Testis (tissue), 3 donors: Measurements from ENCODE around the gene CRPPA. TPM values are rescaled to one million over a fixed set of nuclear protein-coding genes. Genes with fewer than 3 reads are reported as not detected.

Experiments used
- DNase-seq: peaks from one replicate; pipeline ENCODE4 v3.0.0-alpha.2; 2019
- H3K27ac ChIP-seq, 2 donors: fragments of 200-600 bp; sonication (generic); one replicate each; pipeline ENCODE4 v1.5.1; 2019
- H3K27me3 ChIP-seq: fragments of 200-600 bp; sonication (generic); one replicate; pipeline ENCODE4 v1.5.1; 2019
- H3K36me3 ChIP-seq: fragments of 200-600 bp; sonication (generic); one replicate; pipeline ENCODE4 v1.5.1; 2017; ENCODE audit warnings: low read depth; ENCODE audit errors: missing control alignments
- H3K4me1 ChIP-seq: fragments of 200-600 bp; sonication (generic); one replicate; pipeline ENCODE4 v1.5.1; 2019
- H3K4me3 ChIP-seq, 2 donors: fragments of 200-600 bp; sonication (generic); one replicate each; pipeline ENCODE4 v1.5.1; 2017 to 2019
- H3K9me3 ChIP-seq: fragments of 200-600 bp; sonication (generic); one replicate; pipeline ENCODE4 v1.5.1; 2017
- POLR2A ChIP-seq: fragments of 450-650 bp; IDR thresholded peaks from one replicate; pipeline ENCODE4 v1.6.1; 2017; ENCODE audit warnings: antibody characterized with exemption, mild to moderate bottlenecking, moderate library complexity
- WGBS, 2 donors: methylation state at CpG; one replicate each; pipeline ENCODE4 v1.1.5; 2018; 5-methylcytosine and 5-hydroxymethylcytosine counted together
- intact Hi-C: fragments of 100-400 bp; cut with DNase I; formaldehyde crosslinking; loops from one replicate; pipeline ENCODE4 v1.15.1; 2023; ENCODE audit warnings: low total_unique reads
- polyA plus RNA-seq: library from polyadenylated mRNA; stranded (reverse); fragments of 350-450 nt; fragmentation: Illumina TruSeq; extraction: RNeasy Lipid Tissue Mini Kit (QIAGEN cat#74804); gene quantifications from one replicate; pipeline ENCODE4 v1.2.3, GENCODE V29; 2014; ENCODE audit warnings: low read depth, low replicate concordance; ENCODE audit not compliant: insufficient read depth
- total RNA-seq, 2 donors: library from RNA; depleted of rRNA; stranded (reverse); fragments of >200 nt; gene quantifications; one replicate each; pipeline ENCODE4 v1.2.3, GENCODE V29; 2016
- TF ChIP-seq, protein P1 (sequence below), 3 experiments: fragments of 450-650 bp in 2 of 3; fragments of 200-600 bp in 1 of 3; sonication (generic) in 1 of 3; IDR thresholded peaks; one replicate each; pipeline ENCODE4 v1.5.1; 2016 to 2019; ENCODE audit warnings: antibody characterized with exemption in 3 of 3, mild to moderate bottlenecking in 2 of 3, moderate library complexity in 1 of 3

Gene CRPPA
- total and polyA plus RNA-seq, 3 donors from 2014 or later = 1.5 to 3.7 (median 2.1) TPM

DNA sequence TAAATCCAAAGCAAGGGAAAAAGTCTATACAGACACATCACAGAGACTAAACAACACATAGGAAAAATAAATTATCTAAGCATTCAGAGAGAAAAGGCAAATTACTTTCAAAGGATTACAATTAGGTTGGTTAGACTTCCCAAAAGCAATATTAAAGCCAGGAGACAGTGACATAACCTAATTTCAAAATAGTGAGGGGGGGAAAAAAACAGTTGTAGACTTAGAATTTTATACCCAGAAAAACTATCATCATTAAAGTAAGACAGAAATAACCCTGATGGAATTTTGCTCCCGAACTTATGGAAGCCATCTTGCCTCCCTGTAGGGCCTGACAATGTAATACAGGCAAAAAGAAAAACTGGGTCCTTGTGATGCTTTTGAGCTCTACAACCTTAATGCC lies 18.4 kb downstream of the CRPPA start:
- Histone ChIP-seq H3K27me3 (no peaks in the 10 kb centered on the region), H3K27ac (no peak overlapping the region), H3K36me3 (no peaks in the 10 kb centered on the region), H3K9me3 (no peaks in the 10 kb centered on the region), H3K4me1 (no peaks in the 10 kb centered on the region), H3K4me3 (no peak overlapping the region)
- no peak for DNase-seq
- intact Hi-C loops = no loop called here
- TF ChIP-seq, protein P1, sequence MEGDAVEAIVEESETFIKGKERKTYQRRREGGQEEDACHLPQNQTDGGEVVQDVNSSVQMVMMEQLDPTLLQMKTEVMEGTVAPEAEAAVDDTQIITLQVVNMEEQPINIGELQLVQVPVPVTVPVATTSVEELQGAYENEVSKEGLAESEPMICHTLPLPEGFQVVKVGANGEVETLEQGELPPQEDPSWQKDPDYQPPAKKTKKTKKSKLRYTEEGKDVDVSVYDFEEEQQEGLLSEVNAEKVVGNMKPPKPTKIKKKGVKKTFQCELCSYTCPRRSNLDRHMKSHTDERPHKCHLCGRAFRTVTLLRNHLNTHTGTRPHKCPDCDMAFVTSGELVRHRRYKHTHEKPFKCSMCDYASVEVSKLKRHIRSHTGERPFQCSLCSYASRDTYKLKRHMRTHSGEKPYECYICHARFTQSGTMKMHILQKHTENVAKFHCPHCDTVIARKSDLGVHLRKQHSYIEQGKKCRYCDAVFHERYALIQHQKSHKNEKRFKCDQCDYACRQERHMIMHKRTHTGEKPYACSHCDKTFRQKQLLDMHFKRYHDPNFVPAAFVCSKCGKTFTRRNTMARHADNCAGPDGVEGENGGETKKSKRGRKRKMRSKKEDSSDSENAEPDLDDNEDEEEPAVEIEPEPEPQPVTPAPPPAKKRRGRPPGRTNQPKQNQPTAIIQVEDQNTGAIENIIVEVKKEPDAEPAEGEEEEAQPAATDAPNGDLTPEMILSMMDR (IDR thresholded peaks at IDR 0.05) = no peak
- TF ChIP-seq POLR2A = no peak
- 90 to 97% methylated on average over 1 of the region's 1 CpG for WGBS, 2 donors

DNA sequence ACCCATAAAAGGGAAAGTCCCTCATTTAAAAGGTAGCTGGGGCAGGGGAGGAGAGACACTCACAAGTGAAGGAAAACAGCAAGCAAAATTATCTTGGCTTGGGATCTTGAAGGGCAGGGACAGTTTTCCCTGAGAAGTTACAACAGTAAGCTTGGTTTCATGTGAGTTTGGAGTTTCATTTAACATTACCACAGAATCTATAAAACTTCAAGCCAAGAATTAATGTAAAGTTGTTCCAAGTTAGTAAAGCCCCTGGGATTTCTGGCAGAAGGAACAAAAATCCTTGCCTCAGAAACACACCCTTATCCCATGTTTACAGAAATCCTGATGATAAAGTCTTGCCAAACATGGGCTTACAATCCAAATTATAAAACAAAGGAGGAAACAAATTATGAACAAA lies 19.2 kb downstream of the CRPPA start:
- Histone ChIP-seq H3K4me3 (no peak overlapping the region), H3K27ac (no peak overlapping the region), H3K4me1 (no peaks in the 10 kb centered on the region), H3K9me3 (no peaks in the 10 kb centered on the region), H3K27me3 (no peaks in the 10 kb centered on the region), H3K36me3 (no peaks in the 10 kb centered on the region)
- DNase-seq = no peak
- TF ChIP-seq POLR2A = no peak
- TF ChIP-seq, protein P1 (IDR thresholded peaks at IDR 0.05) = no peak
- intact Hi-C loops = no loop called here

DNA sequence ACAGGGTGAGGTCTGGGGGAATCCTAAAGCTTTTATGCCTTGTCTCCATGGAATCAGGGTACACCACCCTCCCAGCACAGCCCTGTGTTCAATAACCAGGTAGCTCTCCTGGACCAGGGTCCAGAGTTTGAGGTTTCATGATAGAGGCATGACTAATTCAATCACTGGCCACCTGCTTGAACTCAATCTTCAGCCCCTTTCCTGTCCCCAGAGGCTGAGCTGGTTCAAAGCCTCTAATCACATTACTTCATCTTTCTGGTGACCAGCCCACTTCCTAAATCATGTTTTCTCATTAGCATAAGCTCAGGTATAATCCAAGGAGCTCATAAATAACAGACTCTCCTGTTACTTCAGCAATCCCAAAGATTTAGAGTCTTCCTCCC lies 20.5 kb downstream of the CRPPA start:
- Histone ChIP-seq H3K27me3 (no peaks in the 10 kb centered on the region), H3K36me3 (no peaks in the 10 kb centered on the region), H3K4me3 (no peak overlapping the region), H3K9me3 (no peaks in the 10 kb centered on the region), H3K4me1 (no peaks in the 10 kb centered on the region), H3K27ac (no peak overlapping the region)
- TF ChIP-seq, protein P1 (IDR thresholded peaks at IDR 0.05) = no peak
- no peak for TF ChIP-seq POLR2A
- no peak for DNase-seq
- intact Hi-C loops = no loop called here

DNA sequence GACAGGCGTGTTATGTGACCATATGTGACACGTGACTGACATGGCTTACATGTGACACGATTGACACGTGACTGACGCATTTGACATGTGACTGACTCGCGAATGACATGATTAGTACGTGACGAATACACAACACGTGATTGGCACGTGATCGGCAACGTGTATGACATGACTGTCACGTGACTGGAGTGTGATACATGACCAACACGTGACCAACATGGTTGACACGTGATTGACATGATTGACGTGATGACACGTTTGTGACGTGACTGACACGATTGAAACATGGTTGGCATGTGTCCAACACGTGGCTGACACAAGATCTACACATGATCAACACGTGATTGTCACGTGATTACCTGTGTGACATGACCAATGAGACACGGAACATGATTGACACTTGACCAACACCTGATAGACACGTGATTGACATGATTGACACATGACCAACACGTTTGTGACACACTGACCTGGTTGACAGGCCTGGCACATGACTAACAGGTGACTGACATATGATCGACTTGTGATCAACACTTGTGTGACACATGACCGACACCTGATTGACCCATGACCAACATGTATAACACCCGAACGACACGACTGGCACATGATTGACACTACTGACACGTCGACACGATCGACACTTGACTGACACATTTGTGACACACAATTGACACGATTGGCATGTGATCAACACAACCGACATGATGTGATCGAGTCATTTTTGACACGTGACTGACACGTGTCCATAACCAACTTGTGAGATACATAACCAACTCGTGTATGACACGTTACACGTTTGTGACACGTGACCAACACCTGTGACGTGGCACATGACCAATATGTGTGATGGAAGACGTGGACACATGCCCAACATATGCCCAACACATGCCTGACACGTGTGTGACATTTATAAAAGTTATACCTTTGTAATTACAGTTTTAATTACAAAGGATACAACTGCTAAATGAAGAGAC lies 21.1 kb downstream of the CRPPA start:
- intact Hi-C loops = no loop called here
- 85 to 86% methylated on average over 46 to 47 of the region's 47 CpGs for WGBS, 2 donors
- H3K9me3 ChIP-seq = no peaks in the 10 kb centered on the region
- DNase-seq = peak; percentile 23
- no peaks in the 10 kb centered on the region for H3K4me1 ChIP-seq
- H3K4me3 ChIP-seq = no peak overlapping the region
- no peaks in the 10 kb centered on the region for H3K27me3 ChIP-seq
- no peaks in the 10 kb centered on the region for H3K36me3 ChIP-seq
- TF ChIP-seq POLR2A = no peak
- TF ChIP-seq, protein P1 (IDR thresholded peaks at IDR 0.05) = no peak
- H3K27ac ChIP-seq = no peak overlapping the region
